ENCODE results near the gene KCNK13.

DNA sequence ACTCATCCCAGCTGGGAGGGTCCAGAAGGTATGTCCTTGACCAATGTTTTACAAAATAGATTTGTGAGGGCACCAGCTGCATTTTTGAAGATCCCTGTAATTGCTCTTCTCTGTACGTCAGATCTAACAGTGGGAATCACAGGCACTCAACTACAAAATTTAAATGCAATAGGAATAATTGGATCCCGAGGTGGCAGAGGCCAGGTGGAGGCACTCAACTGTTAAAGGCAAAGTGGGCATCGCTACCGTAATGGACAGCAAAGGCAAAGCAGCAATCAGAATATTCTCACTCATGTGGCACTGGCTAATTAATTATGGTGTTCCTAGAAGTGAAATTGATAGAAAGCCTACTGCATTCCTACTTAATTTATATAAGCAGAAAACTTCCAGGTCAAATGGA is 166.7 kb downstream of the KCNK13 start:
- TF ChIP-seq, protein P1, sequence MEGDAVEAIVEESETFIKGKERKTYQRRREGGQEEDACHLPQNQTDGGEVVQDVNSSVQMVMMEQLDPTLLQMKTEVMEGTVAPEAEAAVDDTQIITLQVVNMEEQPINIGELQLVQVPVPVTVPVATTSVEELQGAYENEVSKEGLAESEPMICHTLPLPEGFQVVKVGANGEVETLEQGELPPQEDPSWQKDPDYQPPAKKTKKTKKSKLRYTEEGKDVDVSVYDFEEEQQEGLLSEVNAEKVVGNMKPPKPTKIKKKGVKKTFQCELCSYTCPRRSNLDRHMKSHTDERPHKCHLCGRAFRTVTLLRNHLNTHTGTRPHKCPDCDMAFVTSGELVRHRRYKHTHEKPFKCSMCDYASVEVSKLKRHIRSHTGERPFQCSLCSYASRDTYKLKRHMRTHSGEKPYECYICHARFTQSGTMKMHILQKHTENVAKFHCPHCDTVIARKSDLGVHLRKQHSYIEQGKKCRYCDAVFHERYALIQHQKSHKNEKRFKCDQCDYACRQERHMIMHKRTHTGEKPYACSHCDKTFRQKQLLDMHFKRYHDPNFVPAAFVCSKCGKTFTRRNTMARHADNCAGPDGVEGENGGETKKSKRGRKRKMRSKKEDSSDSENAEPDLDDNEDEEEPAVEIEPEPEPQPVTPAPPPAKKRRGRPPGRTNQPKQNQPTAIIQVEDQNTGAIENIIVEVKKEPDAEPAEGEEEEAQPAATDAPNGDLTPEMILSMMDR (conservative IDR thresholded peaks at IDR 0.05; ENCODE audit: low read depth, low read length), result no peak
- no peak for TF ChIP-seq POLR2A (IDR thresholded peaks at IDR 0.05; ENCODE audit: low read depth, low read length)
- TF ChIP-seq, protein P2, sequence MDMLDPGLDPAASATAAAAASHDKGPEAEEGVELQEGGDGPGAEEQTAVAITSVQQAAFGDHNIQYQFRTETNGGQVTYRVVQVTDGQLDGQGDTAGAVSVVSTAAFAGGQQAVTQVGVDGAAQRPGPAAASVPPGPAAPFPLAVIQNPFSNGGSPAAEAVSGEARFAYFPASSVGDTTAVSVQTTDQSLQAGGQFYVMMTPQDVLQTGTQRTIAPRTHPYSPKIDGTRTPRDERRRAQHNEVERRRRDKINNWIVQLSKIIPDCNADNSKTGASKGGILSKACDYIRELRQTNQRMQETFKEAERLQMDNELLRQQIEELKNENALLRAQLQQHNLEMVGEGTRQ (IDR thresholded peaks at IDR 0.05; ENCODE audit: low read depth, low read length), result no peak
- no peak for TF ChIP-seq MAZ (IDR thresholded peaks at IDR 0.05; ENCODE audit: borderline replicate concordance, low read depth, low read length)
- no peak for TF ChIP-seq BHLHE40 (IDR thresholded peaks at IDR 0.05; ENCODE audit: low read depth, low read length)
- TF ChIP-seq MXI1 (IDR thresholded peaks at IDR 0.05; ENCODE audit: borderline replicate concordance, low read depth, low read length), result no peak
- TF ChIP-seq MAFK (IDR thresholded peaks at IDR 0.05; ENCODE audit: low read depth, low read length), result no peak
- no peak for TF ChIP-seq CEBPB (IDR thresholded peaks at IDR 0.05; ENCODE audit: low read depth, low read length)
